GM23338 (cell line): ENCODE data around the gene PLA1A. TPM values are rescaled to one million over a fixed set of nuclear protein-coding genes. Genes with fewer than 3 reads are reported as not detected.

Experiments used
- ATAC-seq: fragments of 200-7000 bp; cut with Tn5 transposase; 3 replicates; pipeline ENCODE4 v1.9.1; 2020
- DNase-seq: peaks from one replicate; pipeline ENCODE4 v3.0.0-alpha.2; 2015; ENCODE audit warnings: low spot score
- H2AFZ ChIP-seq: fragments of 200-600 bp; sonication (generic); 2 replicates; pipeline ENCODE4 v1.8.0; 2016; ENCODE audit warnings: antibody characterized with exemption, mild to moderate bottlenecking, moderate library complexity
- H3F3A ChIP-seq: fragments of 200-600 bp; sonication (generic); replicated peaks from 2 replicates; pipeline ENCODE4 v1.8.0; 2017; ENCODE audit warnings: antibody characterized with exemption, mixed run types, low read depth
- H3K27ac ChIP-seq: fragments of 200-600 bp; sonication (generic); 2 replicates; pipeline ENCODE4 v1.6.1; 2016; ENCODE audit warnings: low read depth
- H3K27me3 ChIP-seq: fragments of 200-600 bp; sonication (generic); 2 replicates; pipeline ENCODE4 v1.8.0; 2016; ENCODE audit warnings: mild to moderate bottlenecking, mixed run types, moderate library complexity; ENCODE audit not compliant: insufficient read depth
- H3K36me3 ChIP-seq: fragments of 200-600 bp; sonication (generic); 2 replicates; pipeline ENCODE4 v1.8.0; 2016; ENCODE audit warnings: mild to moderate bottlenecking; ENCODE audit not compliant: insufficient read depth
- H3K4me1 ChIP-seq: fragments of 200-600 bp; sonication (generic); 2 replicates; pipeline ENCODE4 v1.8.0; 2016; ENCODE audit warnings: mild to moderate bottlenecking, moderate library complexity; ENCODE audit not compliant: insufficient read depth
- H3K4me2 ChIP-seq: fragments of 200-600 bp; sonication (generic); 2 replicates; pipeline ENCODE4 v1.7.1; 2017; ENCODE audit warnings: mixed run types
- H3K4me3 ChIP-seq: fragments of 200-600 bp; sonication (generic); 2 replicates; pipeline ENCODE4 v1.6.1; 2016; ENCODE audit warnings: mixed run types
- H3K79me2 ChIP-seq: fragments of 200-600 bp; sonication (generic); replicated peaks from 2 replicates; pipeline ENCODE4 v1.8.0; 2017; ENCODE audit warnings: mild to moderate bottlenecking; ENCODE audit not compliant: insufficient read depth
- H3K9me2 ChIP-seq: fragments of 200-600 bp; sonication (generic); 2 replicates; pipeline ENCODE4 v1.8.0; 2017; ENCODE audit not compliant: insufficient read depth
- H4K20me1 ChIP-seq: fragments of 200-600 bp; sonication (generic); replicated peaks from 2 replicates; pipeline ENCODE4 v1.8.0; 2017; ENCODE audit warnings: mild to moderate bottlenecking; ENCODE audit not compliant: insufficient read depth
- H3K27ac Mint-ChIP-seq: 2 replicates; pipeline ENCODE4 v1.8.0; 2020; ENCODE audit warnings: inconsistent platforms, mild to moderate bottlenecking, moderate library complexity, mixed read lengths
- H3K27me3 Mint-ChIP-seq: 3 replicates; pipeline ENCODE4 v1.8.0; 2022; ENCODE audit warnings: low read depth, mild to moderate bottlenecking, moderate library complexity, mixed read lengths, inconsistent platforms; ENCODE audit not compliant: insufficient read depth, poor library complexity
- H3K36me3 Mint-ChIP-seq: 3 replicates; pipeline ENCODE4 v1.8.0; 2021; ENCODE audit warnings: low read depth, mild to moderate bottlenecking, inconsistent platforms, moderate library complexity, mixed read lengths
- H3K4me1 Mint-ChIP-seq: 3 replicates; pipeline ENCODE4 v1.8.0; 2020; ENCODE audit warnings: mild to moderate bottlenecking, inconsistent platforms, mixed read lengths
- H3K4me3 Mint-ChIP-seq: 3 replicates; pipeline ENCODE4 v1.8.0; 2021; ENCODE audit warnings: moderate library complexity, mild to moderate bottlenecking, inconsistent platforms, mixed read lengths
- H3K9me3 Mint-ChIP-seq: 3 replicates; pipeline ENCODE4 v1.8.0; 2020; ENCODE audit warnings: moderate library complexity, mild to moderate bottlenecking, inconsistent platforms, mixed read lengths
- CREB1 ChIP-seq: fragments of 250-450 bp; sonication (Bioruptor Pico); IDR thresholded peaks from 2 replicates; pipeline ENCODE4 v1.5.0; 2020; ENCODE audit warnings: low read depth, mild to moderate bottlenecking, moderate library complexity
- EZH2 ChIP-seq: fragments of 200-600 bp; sonication (generic); IDR thresholded peaks from one replicate; pipeline ENCODE4 v1.8.0; 2017; ENCODE audit warnings: antibody characterized with exemption, mild to moderate bottlenecking, low read depth; ENCODE audit not compliant: unreplicated experiment
- EZH2phosphoT487 ChIP-seq: fragments of 200-600 bp; sonication (generic); IDR thresholded peaks from one replicate; pipeline ENCODE4 v1.8.1; 2018; ENCODE audit warnings: antibody characterized with exemption; ENCODE audit not compliant: unreplicated experiment
- JUNB ChIP-seq: IDR thresholded peaks from one replicate; pipeline ENCODE4 v1.6.1; 2016; ENCODE audit warnings: antibody characterized with exemption; ENCODE audit not compliant: unreplicated experiment
- NANOG ChIP-seq: IDR thresholded peaks from 2 replicates; pipeline ENCODE4 v1.6.1; 2016; ENCODE audit warnings: antibody characterized with exemption, borderline replicate concordance
- POLR2AphosphoS5 ChIP-seq: IDR thresholded peaks from 2 replicates; pipeline ENCODE4 v1.6.1; 2016; ENCODE audit warnings: antibody characterized with exemption, low read depth
- STAT1 ChIP-seq: IDR thresholded peaks from one replicate; pipeline ENCODE4 v1.6.1; 2016; ENCODE audit warnings: antibody characterized with exemption; ENCODE audit not compliant: unreplicated experiment
- ZNF114 ChIP-seq: fragments of 250-450 bp; sonication (Bioruptor Pico); IDR thresholded peaks from 2 replicates; pipeline ENCODE4 v1.5.0; 2020; ENCODE audit warnings: mild to moderate bottlenecking, moderate library complexity
- ZNF331 ChIP-seq: fragments of 250-450 bp; sonication (Bioruptor Pico); IDR thresholded peaks from 2 replicates; pipeline ENCODE4 v1.5.0; 2020; ENCODE audit warnings: low read depth, mild to moderate bottlenecking, moderate library complexity
- polyA plus RNA-seq: library from polyadenylated mRNA; unstranded; fragments of >200 nt; fragmentation: Nextera tagmentation; extraction: Ambion mirVana; gene quantifications from 2 replicates; pipeline ENCODE4 v1.2.1, GENCODE V29; 2016
- total RNA-seq: library from RNA; depleted of rRNA; stranded (reverse); fragments of >200 nt; shearing (Covaris generic); gene quantifications from 2 replicates; pipeline ENCODE4 v1.2.3, GENCODE V29; 2014
- TF ChIP-seq, protein P1 (sequence below): IDR thresholded peaks from one replicate; pipeline ENCODE4 v1.6.1; 2018; ENCODE audit warnings: antibody characterized with exemption; ENCODE audit not compliant: unreplicated experiment
- TF ChIP-seq, protein P2 (sequence below), 2 experiments: fragments of 200-600 bp in 1 of 2; sonication (generic) in 1 of 2; conservative IDR thresholded peaks; 2 replicates each; pipeline versions ENCODE4 v1.5.1 to v1.6.1; 2016 to 2017; ENCODE audit warnings: antibody characterized with exemption in 2 of 2, low read depth in 2 of 2, mild to moderate bottlenecking in 2 of 2, moderate library complexity in 1 of 2
- TF ChIP-seq, protein P3 (sequence below): fragments of 250-450 bp; sonication (Bioruptor Pico); IDR thresholded peaks from 2 replicates; pipeline ENCODE4 v1.5.0; 2020; ENCODE audit warnings: mild to moderate bottlenecking, moderate library complexity

Gene PLA1A
- total and polyA plus RNA-seq, 2 experiments from 2014 or later, result not detected

DNA sequence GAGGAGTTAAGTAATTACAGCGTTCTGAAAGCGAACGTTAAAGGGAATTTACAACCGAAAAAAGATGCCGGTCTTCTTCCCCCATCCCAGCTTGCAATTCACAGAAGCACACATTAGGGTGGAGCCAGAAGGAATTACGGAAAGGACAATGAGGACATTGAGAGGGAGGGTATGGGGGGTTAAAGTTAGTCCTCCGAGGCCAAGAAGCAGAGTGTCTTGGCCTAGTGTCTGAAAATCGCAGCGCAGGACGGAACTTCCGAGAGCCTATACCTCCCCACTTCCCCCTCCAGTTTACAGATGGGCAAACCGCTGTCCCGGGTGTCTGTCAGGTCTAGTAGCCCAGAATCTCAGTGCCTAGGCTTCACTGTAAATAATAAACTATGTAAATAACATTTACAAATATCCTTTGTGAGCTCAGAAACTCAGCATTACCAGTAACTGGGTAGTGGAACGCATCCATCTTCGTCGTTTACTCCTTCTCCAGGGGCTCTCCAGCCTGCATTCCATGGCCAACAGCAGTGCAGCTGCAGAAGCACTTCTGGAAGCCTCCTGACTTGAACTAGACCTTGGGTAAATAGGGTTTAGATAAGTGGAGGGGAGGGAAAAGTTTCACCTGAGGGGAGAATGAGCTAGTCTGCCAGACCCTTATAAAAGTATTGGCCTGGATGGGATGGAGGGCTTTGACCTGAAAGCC, 17.5 kb upstream of the PLA1A start (continued):
- TF ChIP-seq, protein P1, sequence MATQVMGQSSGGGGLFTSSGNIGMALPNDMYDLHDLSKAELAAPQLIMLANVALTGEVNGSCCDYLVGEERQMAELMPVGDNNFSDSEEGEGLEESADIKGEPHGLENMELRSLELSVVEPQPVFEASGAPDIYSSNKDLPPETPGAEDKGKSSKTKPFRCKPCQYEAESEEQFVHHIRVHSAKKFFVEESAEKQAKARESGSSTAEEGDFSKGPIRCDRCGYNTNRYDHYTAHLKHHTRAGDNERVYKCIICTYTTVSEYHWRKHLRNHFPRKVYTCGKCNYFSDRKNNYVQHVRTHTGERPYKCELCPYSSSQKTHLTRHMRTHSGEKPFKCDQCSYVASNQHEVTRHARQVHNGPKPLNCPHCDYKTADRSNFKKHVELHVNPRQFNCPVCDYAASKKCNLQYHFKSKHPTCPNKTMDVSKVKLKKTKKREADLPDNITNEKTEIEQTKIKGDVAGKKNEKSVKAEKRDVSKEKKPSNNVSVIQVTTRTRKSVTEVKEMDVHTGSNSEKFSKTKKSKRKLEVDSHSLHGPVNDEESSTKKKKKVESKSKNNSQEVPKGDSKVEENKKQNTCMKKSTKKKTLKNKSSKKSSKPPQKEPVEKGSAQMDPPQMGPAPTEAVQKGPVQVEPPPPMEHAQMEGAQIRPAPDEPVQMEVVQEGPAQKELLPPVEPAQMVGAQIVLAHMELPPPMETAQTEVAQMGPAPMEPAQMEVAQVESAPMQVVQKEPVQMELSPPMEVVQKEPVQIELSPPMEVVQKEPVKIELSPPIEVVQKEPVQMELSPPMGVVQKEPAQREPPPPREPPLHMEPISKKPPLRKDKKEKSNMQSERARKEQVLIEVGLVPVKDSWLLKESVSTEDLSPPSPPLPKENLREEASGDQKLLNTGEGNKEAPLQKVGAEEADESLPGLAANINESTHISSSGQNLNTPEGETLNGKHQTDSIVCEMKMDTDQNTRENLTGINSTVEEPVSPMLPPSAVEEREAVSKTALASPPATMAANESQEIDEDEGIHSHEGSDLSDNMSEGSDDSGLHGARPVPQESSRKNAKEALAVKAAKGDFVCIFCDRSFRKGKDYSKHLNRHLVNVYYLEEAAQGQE, result no peak
- TF ChIP-seq POLR2AphosphoS5, result no peak
- TF ChIP-seq, protein P2, sequence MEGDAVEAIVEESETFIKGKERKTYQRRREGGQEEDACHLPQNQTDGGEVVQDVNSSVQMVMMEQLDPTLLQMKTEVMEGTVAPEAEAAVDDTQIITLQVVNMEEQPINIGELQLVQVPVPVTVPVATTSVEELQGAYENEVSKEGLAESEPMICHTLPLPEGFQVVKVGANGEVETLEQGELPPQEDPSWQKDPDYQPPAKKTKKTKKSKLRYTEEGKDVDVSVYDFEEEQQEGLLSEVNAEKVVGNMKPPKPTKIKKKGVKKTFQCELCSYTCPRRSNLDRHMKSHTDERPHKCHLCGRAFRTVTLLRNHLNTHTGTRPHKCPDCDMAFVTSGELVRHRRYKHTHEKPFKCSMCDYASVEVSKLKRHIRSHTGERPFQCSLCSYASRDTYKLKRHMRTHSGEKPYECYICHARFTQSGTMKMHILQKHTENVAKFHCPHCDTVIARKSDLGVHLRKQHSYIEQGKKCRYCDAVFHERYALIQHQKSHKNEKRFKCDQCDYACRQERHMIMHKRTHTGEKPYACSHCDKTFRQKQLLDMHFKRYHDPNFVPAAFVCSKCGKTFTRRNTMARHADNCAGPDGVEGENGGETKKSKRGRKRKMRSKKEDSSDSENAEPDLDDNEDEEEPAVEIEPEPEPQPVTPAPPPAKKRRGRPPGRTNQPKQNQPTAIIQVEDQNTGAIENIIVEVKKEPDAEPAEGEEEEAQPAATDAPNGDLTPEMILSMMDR (conservative IDR thresholded peaks at IDR 0.05; ENCODE audit: low read depth in 2 of 2), result no peak

DNA sequence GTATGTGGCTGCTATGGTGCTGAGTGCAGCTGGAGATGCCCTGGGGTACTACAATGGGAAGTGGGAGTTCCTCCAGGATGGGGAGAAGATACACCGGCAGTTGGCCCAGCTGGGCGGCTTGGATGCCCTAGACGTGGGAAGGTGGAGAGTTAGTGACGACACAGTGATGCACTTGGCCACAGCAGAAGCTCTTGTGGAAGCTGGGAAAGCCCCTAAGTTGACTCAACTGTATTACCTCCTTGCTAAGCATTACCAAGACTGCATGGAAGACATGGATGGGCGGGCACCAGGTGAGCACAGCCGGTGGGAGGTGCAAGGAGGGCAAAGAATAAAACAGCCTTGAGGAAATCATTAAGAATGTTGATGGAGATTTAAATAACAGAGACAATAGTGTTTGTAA, 15.5 kb upstream of the PLA1A start:
- Mint-ChIP-seq H3K36me3 (peaks cover 8% of the 10 kb centered on the region; the same call in 1 of the 3 replicates), H3K4me1 (peaks cover 8% of the 10 kb centered on the region), H3K4me3 (no peak overlapping the region), H3K27me3 (peaks cover 14% of the 10 kb centered on the region), H3K9me3 (no peaks in the 10 kb centered on the region; the same call in 2 of the 3 replicates), H3K27ac (no peak overlapping the region)
- no peak overlapping the region for H3K27ac ChIP-seq
- 0 out of 2 replicates have a peak, but pooled peaks cover 3% of the 10 kb centered on the region for H3K9me2 ChIP-seq
- no peaks in the 10 kb centered on the region for H3K36me3 ChIP-seq
- DNase-seq (no peak), ATAC-seq (no peak)
- no peak overlapping the region for H2AFZ ChIP-seq
- no peaks in the 10 kb centered on the region for H3F3A ChIP-seq
- H3K4me2 ChIP-seq, result no peak overlapping the region
- H4K20me1 ChIP-seq, result no peaks in the 10 kb centered on the region
- H3K79me2 ChIP-seq, result no peaks in the 10 kb centered on the region
- H3K4me3 ChIP-seq, result no peak overlapping the region
- peaks cover 22% of the 10 kb centered on the region for H3K27me3 ChIP-seq
- peaks cover 10% of the 10 kb centered on the region for H3K4me1 ChIP-seq
- TF ChIP-seq NANOG, result no peak
- no peak for TF ChIP-seq ZNF114
- TF ChIP-seq EZH2, result no peak
- TF ChIP-seq, protein P3, sequence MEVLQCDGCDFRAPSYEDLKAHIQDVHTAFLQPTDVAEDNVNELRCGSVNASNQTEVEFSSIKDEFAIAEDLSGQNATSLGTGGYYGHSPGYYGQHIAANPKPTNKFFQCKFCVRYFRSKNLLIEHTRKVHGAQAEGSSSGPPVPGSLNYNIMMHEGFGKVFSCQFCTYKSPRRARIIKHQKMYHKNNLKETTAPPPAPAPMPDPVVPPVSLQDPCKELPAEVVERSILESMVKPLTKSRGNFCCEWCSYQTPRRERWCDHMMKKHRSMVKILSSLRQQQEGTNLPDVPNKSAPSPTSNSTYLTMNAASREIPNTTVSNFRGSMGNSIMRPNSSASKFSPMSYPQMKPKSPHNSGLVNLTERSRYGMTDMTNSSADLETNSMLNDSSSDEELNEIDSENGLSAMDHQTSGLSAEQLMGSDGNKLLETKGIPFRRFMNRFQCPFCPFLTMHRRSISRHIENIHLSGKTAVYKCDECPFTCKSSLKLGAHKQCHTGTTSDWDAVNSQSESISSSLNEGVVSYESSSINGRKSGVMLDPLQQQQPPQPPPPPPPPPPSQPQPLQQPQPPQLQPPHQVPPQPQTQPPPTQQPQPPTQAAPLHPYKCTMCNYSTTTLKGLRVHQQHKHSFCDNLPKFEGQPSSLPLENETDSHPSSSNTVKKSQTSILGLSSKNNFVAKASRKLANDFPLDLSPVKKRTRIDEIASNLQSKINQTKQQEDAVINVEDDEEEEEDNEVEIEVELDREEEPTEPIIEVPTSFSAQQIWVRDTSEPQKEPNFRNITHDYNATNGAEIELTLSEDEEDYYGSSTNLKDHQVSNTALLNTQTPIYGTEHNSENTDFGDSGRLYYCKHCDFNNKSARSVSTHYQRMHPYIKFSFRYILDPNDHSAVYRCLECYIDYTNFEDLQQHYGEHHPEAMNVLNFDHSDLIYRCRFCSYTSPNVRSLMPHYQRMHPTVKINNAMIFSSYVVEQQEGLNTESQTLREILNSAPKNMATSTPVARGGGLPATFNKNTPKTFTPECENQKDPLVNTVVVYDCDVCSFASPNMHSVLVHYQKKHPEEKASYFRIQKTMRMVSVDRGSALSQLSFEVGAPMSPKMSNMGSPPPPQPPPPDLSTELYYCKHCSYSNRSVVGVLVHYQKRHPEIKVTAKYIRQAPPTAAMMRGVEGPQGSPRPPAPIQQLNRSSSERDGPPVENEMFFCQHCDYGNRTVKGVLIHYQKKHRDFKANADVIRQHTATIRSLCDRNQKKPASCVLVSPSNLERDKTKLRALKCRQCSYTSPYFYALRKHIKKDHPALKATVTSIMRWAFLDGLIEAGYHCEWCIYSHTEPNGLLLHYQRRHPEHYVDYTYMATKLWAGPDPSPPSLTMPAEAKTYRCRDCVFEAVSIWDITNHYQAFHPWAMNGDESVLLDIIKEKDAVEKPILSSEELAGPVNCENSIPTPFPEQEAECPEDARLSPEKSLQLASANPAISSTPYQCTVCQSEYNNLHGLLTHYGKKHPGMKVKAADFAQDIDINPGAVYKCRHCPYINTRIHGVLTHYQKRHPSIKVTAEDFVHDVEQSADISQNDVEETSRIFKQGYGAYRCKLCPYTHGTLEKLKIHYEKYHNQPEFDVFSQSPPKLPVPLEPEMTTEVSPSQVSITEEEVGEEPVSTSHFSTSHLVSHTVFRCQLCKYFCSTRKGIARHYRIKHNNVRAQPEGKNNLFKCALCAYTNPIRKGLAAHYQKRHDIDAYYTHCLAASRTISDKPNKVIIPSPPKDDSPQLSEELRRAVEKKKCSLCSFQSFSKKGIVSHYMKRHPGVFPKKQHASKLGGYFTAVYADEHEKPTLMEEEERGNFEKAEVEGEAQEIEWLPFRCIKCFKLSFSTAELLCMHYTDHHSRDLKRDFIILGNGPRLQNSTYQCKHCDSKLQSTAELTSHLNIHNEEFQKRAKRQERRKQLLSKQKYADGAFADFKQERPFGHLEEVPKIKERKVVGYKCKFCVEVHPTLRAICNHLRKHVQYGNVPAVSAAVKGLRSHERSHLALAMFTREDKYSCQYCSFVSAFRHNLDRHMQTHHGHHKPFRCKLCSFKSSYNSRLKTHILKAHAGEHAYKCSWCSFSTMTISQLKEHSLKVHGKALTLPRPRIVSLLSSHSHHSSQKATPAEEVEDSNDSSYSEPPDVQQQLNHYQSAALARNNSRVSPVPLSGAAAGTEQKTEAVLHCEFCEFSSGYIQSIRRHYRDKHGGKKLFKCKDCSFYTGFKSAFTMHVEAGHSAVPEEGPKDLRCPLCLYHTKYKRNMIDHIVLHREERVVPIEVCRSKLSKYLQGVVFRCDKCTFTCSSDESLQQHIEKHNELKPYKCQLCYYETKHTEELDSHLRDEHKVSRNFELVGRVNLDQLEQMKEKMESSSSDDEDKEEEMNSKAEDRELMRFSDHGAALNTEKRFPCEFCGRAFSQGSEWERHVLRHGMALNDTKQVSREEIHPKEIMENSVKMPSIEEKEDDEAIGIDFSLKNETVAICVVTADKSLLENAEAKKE (CRISPR knock-in tag), result no peak
- TF ChIP-seq JUNB, result no peak
- no peak for TF ChIP-seq STAT1
- no peak for TF ChIP-seq ZNF331 (CRISPR knock-in tag)
- TF ChIP-seq EZH2phosphoT487, result no peak
- no peak for TF ChIP-seq CREB1 (CRISPR knock-in tag)
